Caco-2 (cell line): ENCODE results near the gene ZNF605. TPM values are rescaled to one million over a fixed set of nuclear protein-coding genes. Genes with fewer than 3 reads are reported as not detected.

Experiments
- BruUV-seq: library from RNA; stranded (reverse); fragments of 400-500 nt; replicated peaks from 2 replicates; lab custom pipeline; 2021; lab: Mats Ljungman, UMichigan
- CTCF ChIA-PET: fragments of 300-600 bp; sonication (Branson Sonifier 250); formaldehyde crosslinking; loops from one replicate; lab custom pipeline; 2022; ENCODE audit warnings: antibody characterized with exemption; lab: Charles Lee
- POLR2A ChIA-PET: fragments of 300-600 bp; sonication (Branson Sonifier 250); formaldehyde crosslinking; loops from one replicate; lab custom pipeline; 2022; ENCODE audit warnings: antibody characterized with exemption; lab: Charles Lee
- DNase-seq, 2 experiments: peaks; one replicate each; pipeline versions ENCODE4 v3.0.0 to v3.0.0-alpha.2; 2020 to 2022
- H3K27me3 ChIP-seq: replicated peaks from 2 replicates; pipeline ENCODE4 v1.6.0; 2011; ENCODE audit warnings: low read length; ENCODE audit not compliant: control insufficient read depth, insufficient read depth
- H3K36me3 ChIP-seq: 2 replicates; pipeline ENCODE4 v1.5.1; 2011; ENCODE audit warnings: low read length; ENCODE audit not compliant: control insufficient read depth, insufficient read depth
- H3K4me1 ChIP-seq: fragments of 250-450 bp; sonication (Bioruptor Pico); 2 replicates; pipeline ENCODE4 v1.5.1; 2020; ENCODE audit warnings: mild to moderate bottlenecking
- H3K4me3 ChIP-seq: 2 replicates; pipeline ENCODE4 v1.5.1; 2011; ENCODE audit warnings: low read depth, mild to moderate bottlenecking, control low read depth, low read length
- H3K9me3 ChIP-seq: fragments of 250-450 bp; sonication (Bioruptor Pico); 2 replicates; pipeline ENCODE4 v1.5.1; 2020; ENCODE audit warnings: mild to moderate bottlenecking, moderate library complexity
- H3K27ac Mint-ChIP-seq: one replicate; pipeline ENCODE4 v1.8.0; 2022; ENCODE audit warnings: mixed read lengths; ENCODE audit not compliant: unreplicated experiment
- H3K27me3 Mint-ChIP-seq: one replicate; pipeline ENCODE4 v1.8.0; 2022; ENCODE audit warnings: mixed read lengths; ENCODE audit not compliant: insufficient read depth, unreplicated experiment
- H3K36me3 Mint-ChIP-seq: one replicate; pipeline ENCODE4 v1.8.0; 2022; ENCODE audit warnings: mild to moderate bottlenecking, mixed read lengths; ENCODE audit not compliant: insufficient read depth, unreplicated experiment
- H3K4me1 Mint-ChIP-seq: one replicate; pipeline ENCODE4 v1.8.0; 2022; ENCODE audit warnings: low read depth, mixed read lengths; ENCODE audit not compliant: unreplicated experiment
- H3K4me3 Mint-ChIP-seq: one replicate; pipeline ENCODE4 v1.8.0; 2022; ENCODE audit warnings: mild to moderate bottlenecking, moderate library complexity, mixed read lengths; ENCODE audit not compliant: unreplicated experiment
- H3K9me3 Mint-ChIP-seq: one replicate; pipeline ENCODE4 v1.8.0; 2022; ENCODE audit warnings: mixed read lengths; ENCODE audit not compliant: unreplicated experiment
- intact Hi-C: fragments of 100-400 bp; cut with micrococcal nuclease; formaldehyde crosslinking; loops from one replicate; pipeline ENCODE4 v1.10.0; 2022; ENCODE audit not compliant: unreplicated experiment
- total RNA-seq: library from RNA; stranded (reverse); gene quantifications from 2 replicates; pipeline ENCODE4 v1.2.3, GENCODE V29; 2022
- TF ChIP-seq, protein P1 (sequence below), 2 experiments: fragments of 200-600 bp in 1 of 2; IDR thresholded peaks; 1 replicate in 1 of 2; 2 replicates in 1 of 2; pipeline versions ENCODE4 v1.5.1 to v1.8.0; 2011 to 2022; ENCODE audit warnings: antibody characterized with exemption in 1 of 2, control low read depth in 1 of 2, inconsistent platforms in 1 of 2, low read depth in 1 of 2, low read length in 1 of 2, mild to moderate bottlenecking in 1 of 2, moderate library complexity in 1 of 2; ENCODE audit not compliant: insufficient read depth in 1 of 2, severe bottlenecking in 1 of 2, unreplicated experiment in 1 of 2

The ZNF605 gene
- total RNA-seq, 1 experiment from 2014 or later: 7.1 TPM

GRCh38 chr12:132946246-132946820 is 9.8 kb downstream of the ZNF605 start:
- BruUV-seq: no TSS peak
- Mint-ChIP-seq H3K4me3 (no peak overlapping the region), H3K36me3 (peaks cover 42% of the 10 kb centered on the region), H3K9me3 (peaks cover 22% of the 10 kb centered on the region), H3K27ac (no peak overlapping the region), H3K27me3 (no peaks in the 10 kb centered on the region), H3K4me1 (no peaks in the 10 kb centered on the region)
- Histone ChIP-seq H3K4me1 (no peaks in the 10 kb centered on the region), H3K4me3 (no peak overlapping the region), H3K9me3 (peaks cover 24% of the 10 kb centered on the region), H3K27me3 (no peaks in the 10 kb centered on the region), H3K36me3 (peaks cover 6% of the 10 kb centered on the region; the same call in 1 of the 2 replicates)
- POLR2A ChIA-PET: no interaction called here
- TF ChIP-seq, protein P1, sequence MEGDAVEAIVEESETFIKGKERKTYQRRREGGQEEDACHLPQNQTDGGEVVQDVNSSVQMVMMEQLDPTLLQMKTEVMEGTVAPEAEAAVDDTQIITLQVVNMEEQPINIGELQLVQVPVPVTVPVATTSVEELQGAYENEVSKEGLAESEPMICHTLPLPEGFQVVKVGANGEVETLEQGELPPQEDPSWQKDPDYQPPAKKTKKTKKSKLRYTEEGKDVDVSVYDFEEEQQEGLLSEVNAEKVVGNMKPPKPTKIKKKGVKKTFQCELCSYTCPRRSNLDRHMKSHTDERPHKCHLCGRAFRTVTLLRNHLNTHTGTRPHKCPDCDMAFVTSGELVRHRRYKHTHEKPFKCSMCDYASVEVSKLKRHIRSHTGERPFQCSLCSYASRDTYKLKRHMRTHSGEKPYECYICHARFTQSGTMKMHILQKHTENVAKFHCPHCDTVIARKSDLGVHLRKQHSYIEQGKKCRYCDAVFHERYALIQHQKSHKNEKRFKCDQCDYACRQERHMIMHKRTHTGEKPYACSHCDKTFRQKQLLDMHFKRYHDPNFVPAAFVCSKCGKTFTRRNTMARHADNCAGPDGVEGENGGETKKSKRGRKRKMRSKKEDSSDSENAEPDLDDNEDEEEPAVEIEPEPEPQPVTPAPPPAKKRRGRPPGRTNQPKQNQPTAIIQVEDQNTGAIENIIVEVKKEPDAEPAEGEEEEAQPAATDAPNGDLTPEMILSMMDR (IDR thresholded peaks at IDR 0.05; ENCODE audit: insufficient read depth in 1 of 2, low read depth in 1 of 2, low read length in 1 of 2, severe bottlenecking in 1 of 2, unreplicated experiment in 1 of 2): no peak
- DNase-seq: no peak
- intact Hi-C loops: no loop called here
- CTCF ChIA-PET: no interaction called here

- Mint-ChIP-seq H3K27me3 (no peaks in the 10 kb centered on the region), H3K9me3 (peaks cover 23% of the 10 kb centered on the region), H3K27ac (no peak overlapping the region), H3K4me1 (no peaks in the 10 kb centered on the region), H3K36me3 (peaks cover 42% of the 10 kb centered on the region), H3K4me3 (no peak overlapping the region)
- Histone ChIP-seq H3K36me3 (peaks cover 6% of the 10 kb centered on the region; the same call in 1 of the 2 replicates), H3K27me3 (no peaks in the 10 kb centered on the region), H3K4me3 (no peak overlapping the region), H3K9me3 (peaks cover 18% of the 10 kb centered on the region), H3K4me1 (no peaks in the 10 kb centered on the region)
- intact Hi-C loops: no loop called here
- BruUV-seq: no TSS peak
- ChIA-PET POLR2A (no interaction called here), CTCF (no interaction called here)
- TF ChIP-seq, protein P1 (IDR thresholded peaks at IDR 0.05; ENCODE audit: insufficient read depth in 1 of 2, low read depth in 1 of 2, low read length in 1 of 2, severe bottlenecking in 1 of 2, unreplicated experiment in 1 of 2): no peak
- no peak for DNase-seq
Observed at GRCh38 chr12:132945806-132946205, 10.3 kb downstream of the ZNF605 start.

DNA sequence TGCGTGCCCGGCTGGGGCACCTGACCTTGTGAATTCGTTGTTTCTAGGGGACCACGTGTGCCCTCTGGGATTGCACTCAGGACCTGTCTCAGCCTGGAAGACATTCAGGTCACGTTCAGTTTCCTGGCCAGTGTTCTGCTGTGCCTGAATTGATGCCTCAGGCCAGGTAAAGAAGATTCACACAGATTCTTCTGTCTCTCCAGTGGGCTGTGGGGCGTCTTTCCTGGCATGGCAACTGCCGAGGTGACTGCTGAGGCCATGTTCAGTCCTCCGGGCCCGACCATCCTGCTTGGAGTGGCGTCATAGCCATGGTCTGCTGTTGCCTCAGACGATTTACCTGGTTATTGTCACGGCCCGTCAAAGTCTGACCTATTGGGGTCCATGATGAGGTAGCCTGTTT is 13.5 kb downstream of the ZNF605 start:
- no peaks in the 10 kb centered on the region for H3K4me1 Mint-ChIP-seq
- ChIA-PET CTCF (no interaction called here), POLR2A (no interaction called here)
- no peak overlapping the region for H3K27ac Mint-ChIP-seq
- H3K4me3 Mint-ChIP-seq: no peak overlapping the region
- Histone ChIP-seq H3K4me1 (no peaks in the 10 kb centered on the region), H3K9me3 (peaks cover 15% of the 10 kb centered on the region), H3K27me3 (no peaks in the 10 kb centered on the region), H3K36me3 (peaks cover 6% of the 10 kb centered on the region; the same call in 1 of the 2 replicates), H3K4me3 (no peak overlapping the region)
- H3K27me3 Mint-ChIP-seq: no peaks in the 10 kb centered on the region
- H3K36me3 Mint-ChIP-seq: peaks cover 36% of the 10 kb centered on the region
- TF ChIP-seq, protein P1 (IDR thresholded peaks at IDR 0.05; ENCODE audit: insufficient read depth in 1 of 2, low read depth in 1 of 2, low read length in 1 of 2, severe bottlenecking in 1 of 2, unreplicated experiment in 1 of 2): no peak
- no TSS peak for BruUV-seq
- intact Hi-C loops: no loop called here
- H3K9me3 Mint-ChIP-seq: peaks cover 23% of the 10 kb centered on the region
- no peak for DNase-seq
